ENCODE results near the gene COCH.
"Not testable (repeated sequence)": the region's sequence is repeated elsewhere in the genome, so short reads cannot be mapped to it uniquely, and the experiment has no call there.

The COCH gene

DNA sequence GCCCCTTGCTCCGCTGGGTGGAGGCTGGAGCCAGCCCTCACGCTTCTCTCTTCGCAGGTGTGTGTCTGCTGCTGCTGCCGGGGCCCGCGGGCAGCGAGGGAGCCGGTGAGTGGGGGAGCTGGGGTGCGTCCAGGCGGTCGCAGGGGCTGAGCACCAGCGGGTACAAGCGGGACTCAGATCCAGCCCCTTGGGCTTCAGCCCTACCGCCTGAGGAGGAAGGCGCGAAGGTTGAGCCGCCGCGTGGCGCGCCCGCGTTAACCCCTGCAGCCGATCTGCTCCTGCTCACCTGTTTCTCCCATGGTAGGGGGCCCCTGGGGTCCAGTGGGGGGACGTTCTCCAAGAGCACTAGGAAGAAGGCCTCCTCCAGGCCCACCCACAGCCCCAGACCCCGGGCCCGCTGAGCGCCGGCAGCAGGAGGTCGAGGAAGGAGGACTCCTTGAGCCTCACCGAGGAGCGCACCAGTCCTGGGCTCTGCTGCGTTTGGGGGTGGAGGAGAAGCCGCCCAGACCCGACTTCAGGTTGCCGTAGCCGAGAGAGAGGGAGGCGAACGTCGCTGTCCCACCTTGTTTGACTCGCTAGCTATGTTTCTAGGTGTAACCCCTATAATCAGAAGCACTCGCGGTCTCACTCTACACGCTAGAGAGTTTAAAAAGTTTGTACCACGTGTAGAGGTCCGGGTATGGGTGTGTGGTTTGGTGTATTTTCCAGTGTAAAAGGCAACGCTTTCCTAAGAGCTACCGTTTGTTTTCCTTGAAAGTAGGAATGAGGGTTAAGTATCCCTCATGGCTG, 834 bp downstream of the COCH start:
- no peak for DNase-seq (ENCODE audit: low read depth in 2 of 2)

DNA sequence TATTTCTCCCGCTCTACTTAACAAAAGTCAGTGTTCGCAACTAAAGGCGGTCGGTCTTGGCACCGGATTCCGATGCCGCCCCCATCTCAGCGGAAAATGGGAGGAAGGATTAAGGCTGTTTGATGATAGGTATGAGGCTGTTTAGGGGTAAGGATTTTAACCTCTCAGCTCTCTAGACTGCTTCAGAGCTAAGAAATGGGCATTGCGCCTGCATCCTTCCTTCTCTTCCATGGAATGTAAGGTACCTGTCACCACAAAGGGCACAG, 1.4 kb downstream of the COCH start:
- DNase-seq (ENCODE audit: low read depth in 2 of 2) = no peak

DNA sequence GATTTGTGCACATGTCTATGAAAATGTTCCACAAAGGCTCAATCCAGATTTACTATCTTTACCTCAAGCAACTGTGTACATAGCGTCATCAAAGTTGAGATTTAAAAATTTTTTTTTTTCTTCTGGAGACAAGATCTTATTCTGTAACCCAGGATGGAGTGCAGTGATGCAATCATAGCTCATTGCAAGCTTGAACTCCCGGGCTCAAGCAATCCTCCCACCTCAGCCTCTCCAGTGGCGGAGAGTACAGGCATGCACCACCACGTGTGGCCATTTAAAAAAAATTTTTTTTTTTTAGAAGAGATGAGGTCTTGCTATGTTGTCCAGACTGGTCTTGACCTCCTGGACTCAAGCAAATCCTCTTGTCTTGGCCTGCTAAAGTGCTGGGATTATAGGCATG, 2.3 kb downstream of the COCH start:
- DNase-seq (ENCODE audit: low read depth in 2 of 2) = no peak

DNA sequence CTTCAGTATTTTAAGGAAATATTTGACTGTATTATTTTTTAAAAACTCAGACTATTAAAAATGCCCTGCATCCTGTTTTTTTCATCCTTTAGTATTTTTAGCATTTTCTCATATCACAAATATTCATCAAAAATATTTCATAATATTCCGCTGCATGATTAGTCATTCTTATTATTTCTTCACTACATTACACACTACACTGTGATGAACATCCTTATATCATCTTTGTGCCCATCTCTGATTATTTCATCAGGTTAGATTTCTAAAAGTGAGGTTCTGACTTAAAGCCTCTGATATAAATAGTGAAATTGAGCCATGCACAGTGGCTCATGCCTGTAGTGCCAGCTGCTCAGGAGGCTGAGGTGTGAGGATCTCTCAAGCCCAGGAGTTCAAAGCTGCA, 8.1 kb downstream of the COCH start:
- DNase-seq (ENCODE audit: low read depth in 2 of 2) = no peak

DNA sequence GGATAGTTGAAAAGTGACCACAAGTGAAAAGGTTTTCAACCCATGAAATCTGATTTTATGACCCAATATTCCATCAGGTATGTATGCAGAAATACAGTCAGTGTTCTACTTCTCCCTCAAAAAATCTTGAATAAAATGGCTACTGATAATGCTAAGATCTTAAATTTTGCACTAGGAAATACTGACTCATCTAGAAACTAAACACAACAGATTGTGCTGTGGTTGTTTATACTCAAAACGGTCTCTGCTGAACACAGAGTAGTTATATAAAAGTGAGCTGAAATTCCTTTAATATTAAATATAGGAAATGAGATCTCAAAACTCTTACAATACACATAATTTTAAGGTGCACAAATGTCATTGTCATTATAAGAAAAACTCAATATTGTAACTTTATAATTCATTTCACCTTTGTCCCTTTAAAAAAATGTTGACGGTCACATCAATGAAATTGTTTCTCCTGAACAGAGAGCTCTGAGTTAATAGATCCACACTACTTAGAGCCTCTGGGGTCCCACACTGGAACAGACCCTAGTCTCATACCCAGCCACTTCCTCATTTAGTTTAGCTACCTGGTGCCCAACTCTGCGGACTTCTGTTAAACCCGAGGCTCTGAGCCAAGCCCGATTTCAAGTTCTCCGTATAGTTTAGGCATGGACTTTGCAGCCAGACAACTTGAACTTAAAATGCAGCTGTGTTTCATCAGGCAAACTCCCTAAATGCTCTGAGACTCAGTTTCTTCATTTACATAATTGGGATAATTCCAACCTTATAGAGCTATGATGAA, 9.3 kb downstream of the COCH start:
- no peak for DNase-seq (ENCODE audit: low read depth in 2 of 2)

DNA sequence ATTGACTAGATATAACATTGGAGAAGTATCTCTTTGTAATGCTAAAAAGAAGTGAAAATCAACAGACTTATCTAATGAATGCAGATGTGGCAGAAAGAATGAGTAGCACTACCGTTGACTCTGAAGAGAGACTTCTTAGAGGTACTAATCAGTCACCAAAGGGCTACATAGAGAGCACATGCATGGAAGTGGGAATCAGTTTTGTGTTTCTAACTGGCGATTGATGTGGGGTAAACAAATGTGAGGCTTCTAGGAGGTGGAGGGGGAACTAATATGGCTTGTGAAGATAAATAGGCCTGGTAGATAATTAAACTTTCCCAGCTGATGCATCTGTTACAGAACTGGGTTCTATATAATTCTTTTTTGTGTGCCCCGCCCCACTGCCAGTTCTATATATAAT, 10.5 kb downstream of the COCH start:
- no peak for DNase-seq (ENCODE audit: low read depth in 2 of 2)

DNA sequence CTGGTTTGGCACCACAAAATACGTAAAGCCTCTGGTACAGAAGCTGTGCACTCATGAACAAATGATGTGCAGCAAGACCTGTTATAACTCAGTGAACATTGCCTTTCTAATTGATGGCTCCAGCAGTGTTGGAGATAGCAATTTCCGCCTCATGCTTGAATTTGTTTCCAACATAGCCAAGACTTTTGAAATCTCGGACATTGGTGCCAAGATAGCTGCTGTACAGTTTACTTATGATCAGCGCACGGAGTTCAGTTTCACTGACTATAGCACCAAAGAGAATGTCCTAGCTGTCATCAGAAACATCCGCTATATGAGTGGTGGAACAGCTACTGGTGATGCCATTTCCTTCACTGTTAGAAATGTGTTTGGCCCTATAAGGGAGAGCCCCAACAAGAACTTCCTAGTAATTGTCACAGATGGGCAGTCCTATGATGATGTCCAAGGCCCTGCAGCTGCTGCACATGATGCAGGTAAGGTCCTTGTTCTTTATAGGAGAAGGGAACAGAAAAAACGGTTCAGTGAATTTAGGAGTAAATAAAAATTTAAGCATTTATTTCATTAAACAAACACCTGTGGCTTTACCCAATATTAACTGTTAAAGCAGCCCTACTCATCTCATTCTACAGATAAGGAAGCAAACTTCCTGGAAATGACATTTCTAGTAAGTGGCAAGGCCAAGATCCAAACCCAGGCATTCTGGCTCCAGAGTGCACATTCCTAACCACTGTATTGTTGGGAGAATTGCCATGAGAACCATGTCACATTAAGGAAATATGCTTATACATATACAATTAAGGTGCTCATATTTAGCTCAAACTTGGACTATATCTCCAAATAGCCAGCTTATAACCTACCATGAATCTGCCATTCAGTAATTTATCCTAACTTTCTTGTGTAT, 11.7 kb downstream of the COCH start:
- DNase-seq (ENCODE audit: low read depth in 2 of 2) = no peak

DNA sequence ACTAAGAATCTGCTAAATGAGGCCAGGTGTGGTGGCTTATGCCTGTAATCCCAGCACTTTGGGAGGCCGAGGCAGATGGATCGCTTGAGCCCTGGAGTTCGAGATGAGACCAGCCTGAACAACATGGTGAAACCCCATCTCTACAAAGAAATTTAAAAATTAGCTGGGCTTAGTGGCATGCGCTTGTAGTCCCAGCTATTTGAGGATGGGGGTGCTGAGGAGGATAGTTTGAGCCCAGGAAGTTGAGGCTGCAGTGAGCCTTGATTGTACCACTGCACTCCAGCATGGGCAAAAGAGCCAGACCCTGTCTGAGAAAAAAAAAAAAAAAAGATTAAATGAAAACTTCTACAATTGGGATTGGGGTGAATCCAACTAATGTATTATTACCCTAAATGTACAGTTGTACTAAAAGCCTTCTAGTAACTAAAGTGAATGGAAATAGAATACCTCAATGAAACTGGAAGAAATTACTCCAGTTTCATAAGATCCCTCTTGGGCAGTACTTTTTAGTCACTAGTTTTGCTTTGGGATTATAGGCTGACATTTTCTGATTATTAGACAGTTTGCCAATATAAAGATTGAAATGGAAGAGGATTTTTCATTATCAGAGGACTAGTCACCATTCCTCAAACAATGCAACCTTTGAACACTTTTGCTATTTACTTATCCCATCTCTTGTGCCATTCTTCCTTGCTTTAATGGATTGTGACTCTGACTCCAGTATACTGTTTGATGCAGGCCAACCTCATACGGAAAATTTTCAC, 14.3 kb downstream of the COCH start:
- no peak for DNase-seq (ENCODE audit: low read depth in 2 of 2)

DNA sequence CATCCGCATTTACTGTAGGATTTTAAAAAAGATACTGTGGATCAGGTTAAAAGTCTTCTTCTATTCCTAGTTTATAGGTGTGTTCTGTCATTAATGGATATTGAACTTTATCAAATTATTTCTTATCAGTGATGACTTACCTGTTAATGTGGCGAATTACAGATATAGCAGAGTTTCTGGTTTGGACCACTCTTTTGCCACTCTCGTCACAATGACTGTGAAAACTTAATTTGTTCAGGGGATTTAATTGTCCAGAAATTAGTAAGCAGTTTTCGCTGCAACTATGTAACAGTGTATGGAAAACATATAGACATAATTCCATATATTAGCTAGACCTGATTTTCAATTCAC, 14.9 kb downstream of the COCH start:
- no peak for DNase-seq (ENCODE audit: low read depth in 2 of 2)

DNA sequence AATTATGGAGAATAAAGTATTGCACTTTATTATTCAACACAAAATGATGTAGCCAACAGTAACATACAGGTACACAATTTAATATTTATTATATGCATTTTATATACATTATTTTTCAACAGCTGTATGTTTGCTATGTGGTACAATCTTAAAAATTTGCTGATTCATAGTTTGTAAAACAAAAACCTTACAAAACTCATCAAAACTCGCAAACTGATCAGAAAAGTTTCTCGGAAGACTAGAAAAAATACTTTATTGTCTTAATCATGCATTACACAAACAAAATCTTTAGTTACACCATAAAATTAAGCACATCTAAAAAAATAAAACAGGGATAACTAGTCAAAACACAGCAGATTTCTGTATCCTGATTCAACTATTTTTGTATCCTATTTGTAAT, 19.5 kb downstream of the COCH start:
- DNase-seq (ENCODE audit: low read depth in 2 of 2) = no peak

DNA sequence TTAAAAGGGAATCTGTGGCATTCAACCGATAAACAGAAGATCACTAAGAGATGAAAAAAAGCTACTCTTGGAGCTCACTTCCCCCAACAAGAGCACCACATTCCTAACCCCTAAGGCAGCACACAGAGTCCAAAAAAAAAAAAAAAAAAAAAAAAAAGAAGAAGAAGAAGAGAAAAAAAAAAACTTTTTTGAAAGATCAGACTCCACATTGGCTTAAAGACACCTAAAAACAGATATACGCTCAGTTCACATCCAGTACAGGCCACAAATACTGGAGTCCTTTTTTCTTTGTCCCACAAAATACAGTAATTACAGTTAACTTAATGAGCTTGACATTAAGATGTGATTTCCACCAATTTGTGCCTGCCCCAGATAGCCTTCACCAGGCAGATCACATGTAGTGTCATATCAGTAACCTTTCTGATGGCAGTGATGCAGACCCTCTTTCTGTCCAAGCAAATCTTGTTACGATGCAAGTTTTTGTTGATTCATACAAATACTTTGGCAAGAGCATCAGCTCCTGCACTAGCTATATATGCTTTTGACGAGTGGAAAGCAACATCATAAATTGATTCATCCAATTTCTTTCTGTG, 20.7 kb downstream of the COCH start:
- no peak for DNase-seq (ENCODE audit: low read depth in 2 of 2)

DNA sequence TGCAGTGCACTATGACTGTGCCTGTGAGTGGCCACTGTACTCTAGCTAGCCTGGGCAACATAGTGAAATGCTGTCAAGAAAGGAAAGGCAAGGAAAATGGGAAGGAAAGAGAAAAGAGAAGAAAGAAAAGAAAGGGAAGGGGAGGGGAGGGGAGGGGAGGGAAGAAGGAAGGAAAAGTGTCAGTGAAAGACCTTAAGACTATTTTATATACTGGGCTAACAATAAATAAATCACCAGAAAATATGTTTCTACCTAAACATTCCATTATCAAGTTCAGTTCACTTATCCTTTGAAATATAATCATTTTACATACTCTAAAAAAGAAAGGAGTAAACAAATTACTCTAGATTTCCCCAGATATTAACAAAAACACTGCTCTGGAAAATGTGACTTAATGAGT, 22.1 kb downstream of the COCH start:
- DNase-seq (ENCODE audit: low read depth in 2 of 2) = no peak

DNA sequence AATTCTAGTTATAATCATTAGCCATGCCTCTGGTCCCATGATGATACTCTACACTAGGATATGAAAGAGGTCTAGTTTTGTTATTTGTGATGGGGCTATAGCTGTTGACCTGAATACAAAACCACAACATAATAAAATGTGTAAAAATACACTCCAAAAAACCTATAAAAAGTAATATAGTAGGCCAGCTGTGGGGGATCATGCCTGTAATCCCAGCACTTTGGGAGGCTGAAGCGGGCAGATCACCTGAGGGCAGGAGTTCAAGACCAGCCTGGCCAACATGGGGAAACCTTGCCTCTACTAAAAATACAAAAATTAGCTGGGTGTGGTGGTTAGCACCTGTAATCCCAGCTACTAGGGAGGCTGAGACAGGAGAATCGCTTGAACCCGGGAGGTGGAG, 22.8 kb downstream of the COCH start:
- not testable (repeated sequence) for DNase-seq (ENCODE audit: low read depth in 2 of 2)

DNA sequence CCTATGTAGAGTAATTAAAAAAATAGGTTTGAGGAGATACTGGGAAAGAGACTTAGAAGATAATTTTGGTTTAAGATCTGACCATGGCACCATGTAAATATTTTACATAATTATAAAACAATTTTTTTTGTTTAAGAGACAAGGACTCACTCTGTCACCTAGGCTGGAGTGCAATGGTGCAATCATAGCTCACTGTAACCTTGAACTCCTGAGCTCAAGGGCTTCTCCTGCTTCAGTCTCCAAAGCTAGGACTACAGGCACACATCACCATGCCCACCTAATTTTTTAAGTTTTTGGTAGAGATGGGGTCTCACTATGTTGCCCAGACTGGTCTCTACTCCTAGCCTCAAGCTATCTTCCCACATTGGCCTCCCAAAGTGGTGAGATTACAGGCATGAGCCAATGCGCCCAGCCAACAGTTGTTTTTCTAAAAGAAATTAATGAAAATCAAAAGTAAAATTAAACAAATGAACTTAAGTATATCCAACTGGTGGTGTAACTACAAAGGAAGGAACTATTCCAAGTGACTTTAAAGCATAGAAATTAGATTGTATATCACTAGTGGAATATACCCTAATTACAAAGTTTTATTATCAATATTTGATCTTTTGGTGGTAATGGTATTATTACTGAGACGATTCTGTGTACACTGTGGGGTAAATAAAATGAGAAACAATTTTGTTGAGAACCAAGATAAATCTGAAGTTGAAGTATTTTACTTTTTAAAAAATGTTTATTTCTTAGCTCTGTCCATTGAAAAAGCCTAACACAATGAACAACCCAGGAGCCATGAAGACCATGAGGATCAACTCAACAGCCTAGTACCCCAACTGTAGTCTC, 29.1 kb downstream of the COCH start:
- no peak for DNase-seq (ENCODE audit: low read depth in 2 of 2)

DNA sequence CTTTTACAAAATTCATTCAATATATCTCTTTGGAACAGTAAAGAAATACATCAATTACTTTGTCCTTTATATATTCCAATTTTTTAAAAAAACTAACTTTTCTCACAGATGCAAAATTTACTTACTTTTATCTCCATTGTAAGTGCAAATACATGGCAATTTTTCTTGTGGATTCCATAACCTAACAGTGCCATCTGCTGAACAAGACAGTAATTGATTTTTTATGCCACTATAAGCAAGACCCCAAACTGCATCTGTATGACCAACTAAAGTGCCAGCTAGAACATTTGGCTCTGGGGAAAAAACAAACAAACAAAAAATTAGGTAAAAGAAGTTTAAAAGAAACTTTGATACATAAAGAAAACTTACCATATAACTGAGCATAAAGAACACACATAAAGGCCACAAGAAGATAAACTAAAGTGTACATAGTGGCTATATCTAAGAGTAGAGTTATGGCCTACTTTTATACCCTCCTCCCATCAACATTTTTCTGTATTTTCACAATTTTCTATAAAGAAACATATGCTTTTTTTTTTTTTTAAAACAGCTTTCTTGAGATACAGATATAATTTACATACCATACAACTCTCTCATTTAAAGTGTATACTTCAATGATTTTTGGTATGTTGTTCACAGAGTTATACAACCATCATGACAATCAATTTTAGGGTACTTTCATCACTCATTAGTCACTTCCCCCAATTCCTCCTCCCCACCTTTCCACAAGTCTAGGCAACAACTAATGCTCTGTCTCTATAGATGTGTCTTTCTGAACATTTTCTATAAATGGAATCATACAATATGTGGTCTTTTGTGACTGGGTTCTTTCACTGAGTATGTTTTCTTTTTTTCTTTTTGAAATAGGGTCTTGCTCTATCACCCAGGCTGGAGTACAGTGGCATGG, 32.6 kb downstream of the COCH start:
- no peak for DNase-seq (ENCODE audit: low read depth in 2 of 2)

DNA sequence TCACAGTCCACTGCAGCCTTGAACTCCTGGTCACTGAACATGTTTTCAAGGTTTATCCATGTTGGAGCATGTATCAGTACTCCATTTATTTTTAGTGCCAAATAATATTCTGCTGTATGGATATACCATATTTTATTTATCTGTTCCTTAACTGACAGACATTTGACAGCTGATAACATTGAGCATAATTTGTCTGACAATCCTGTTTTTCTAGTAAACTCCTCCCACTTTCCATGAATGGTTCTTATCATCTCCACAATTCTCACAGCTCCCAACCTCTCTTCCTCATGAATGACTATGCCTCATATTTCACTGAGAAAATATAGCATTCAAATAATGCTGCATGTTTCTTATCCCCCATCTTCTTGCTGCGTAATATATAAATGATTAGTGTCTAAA, 33.3 kb downstream of the COCH start:
- DNase-seq (ENCODE audit: low read depth in 2 of 2) = no peak

DNA sequence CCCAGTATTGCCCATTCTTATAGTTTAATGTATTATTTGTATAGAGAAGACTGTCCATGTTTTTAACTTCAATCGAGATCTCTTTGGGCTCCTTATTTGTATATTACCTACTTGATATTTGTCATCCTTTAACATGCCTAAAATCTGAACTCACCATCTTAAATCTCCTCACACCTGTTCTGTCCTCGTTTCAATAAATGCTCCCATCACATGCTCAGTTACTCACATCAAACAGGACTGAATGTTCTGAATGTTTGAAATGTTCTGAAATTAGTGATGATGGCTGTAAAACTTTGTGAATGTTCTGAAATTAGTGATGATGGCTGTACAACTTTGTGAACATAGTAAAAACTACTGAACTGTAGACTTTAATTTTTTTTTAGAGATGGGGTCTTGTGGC, 34.5 kb downstream of the COCH start:
- DNase-seq (ENCODE audit: low read depth in 2 of 2) = no peak

DNA sequence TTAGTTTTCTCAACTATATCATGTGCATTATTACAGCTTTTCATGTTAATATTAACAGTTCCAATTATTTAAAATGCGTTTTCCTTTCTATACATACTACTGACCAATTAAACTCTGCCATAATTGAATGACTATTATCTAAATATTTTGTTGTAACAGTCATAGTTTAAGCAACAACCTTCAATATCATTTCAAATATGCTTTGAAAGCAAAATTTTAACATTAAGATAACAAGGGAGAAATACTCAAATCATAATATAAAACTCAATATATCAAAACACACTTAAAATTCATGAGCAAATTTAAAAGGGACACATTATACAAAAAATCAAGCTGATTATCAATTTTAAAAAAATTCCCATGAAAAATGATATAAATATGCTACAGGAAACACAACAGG, 40.5 kb downstream of the COCH start:
- no peak for DNase-seq (ENCODE audit: low read depth in 2 of 2)

DNA sequence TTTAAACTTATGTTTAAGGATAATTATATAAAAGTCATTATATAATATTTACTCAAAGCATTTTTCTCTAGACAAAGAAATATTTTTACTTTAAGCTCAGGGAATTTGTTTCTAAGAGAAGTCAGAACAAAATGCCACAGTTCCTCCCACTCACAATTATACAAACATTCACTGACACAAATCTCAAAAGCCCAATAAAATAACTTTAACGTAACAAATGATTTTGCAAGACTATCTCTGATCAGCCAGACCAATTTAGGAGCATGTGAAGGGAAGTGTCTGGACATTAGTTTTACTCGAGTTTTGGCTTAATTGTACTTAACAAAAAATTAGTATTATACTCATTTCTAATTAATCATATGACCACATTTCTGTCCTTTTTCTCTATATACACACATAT, 41.2 kb downstream of the COCH start:
- no peak for DNase-seq (ENCODE audit: low read depth in 2 of 2)

DNA sequence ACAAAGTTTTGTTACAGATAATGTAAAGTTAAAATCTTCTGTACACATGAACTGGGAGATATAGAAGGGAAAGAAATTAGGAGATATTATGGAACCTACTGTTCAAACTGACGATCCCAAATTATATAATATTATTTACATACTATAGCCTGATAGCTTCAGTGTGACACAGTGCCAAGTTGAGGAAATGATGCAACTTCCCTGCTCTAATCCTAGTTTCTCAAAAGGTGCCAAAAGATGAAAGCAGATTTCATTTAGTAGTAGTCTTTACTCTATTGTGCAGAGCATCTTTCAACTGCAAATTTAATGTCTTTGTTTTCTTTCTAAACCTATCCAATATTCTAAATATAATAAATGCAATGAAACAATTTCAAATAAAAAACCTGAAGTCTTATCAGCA, 46.9 kb downstream of the COCH start:
- DNase-seq (ENCODE audit: low read depth in 2 of 2) = no peak
